ENCODE results near the gene LNX2.

The LNX2 gene

DNA sequence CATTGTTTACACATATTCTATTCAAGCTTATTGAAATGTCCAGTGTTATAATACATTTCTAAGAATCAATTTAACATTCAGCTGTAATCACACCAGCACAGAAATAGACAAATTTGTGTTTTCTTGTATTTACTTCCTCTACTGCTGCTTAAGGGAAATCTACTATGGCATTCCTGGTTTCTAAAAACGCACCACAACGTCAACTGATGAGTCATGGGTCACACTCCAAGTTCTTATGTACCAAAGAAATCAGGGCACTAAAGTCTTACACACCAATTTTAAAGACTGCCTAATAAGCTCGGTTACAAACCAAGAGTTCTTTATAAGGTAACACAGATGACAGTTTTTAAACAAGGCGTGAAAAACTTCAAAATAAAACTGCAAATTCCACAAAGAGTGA, 13.2 kb downstream of the LNX2 start:
- no peak for DNase-seq (ENCODE audit: low read depth)

DNA sequence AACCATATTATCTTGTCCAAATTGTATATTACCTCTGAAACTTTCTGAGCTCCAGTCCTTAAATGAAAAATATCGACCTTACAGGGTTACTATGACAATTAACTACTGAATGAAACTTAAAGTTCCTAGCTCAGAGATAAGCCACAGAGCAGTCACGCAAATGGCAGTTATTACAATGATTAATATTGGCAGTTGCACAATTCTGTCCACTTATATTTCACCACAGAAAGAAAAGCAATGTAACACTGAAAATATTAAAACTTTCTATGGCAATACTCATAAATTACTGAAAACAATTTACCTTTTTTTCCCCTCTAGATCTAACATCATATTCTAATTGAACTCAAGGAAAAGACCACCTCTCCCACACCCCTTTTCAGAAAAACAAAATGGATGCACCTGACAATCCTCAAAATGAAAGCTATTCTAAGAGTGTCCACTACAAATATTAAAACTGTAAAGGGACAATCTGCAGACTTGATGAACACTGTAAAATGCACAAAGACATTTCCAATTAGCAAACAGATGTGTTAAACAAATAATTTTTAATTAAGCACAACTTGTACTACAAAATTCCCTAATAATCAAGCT, 14.6 kb downstream of the LNX2 start:
- DNase-seq (ENCODE audit: low read depth), result no peak

DNA sequence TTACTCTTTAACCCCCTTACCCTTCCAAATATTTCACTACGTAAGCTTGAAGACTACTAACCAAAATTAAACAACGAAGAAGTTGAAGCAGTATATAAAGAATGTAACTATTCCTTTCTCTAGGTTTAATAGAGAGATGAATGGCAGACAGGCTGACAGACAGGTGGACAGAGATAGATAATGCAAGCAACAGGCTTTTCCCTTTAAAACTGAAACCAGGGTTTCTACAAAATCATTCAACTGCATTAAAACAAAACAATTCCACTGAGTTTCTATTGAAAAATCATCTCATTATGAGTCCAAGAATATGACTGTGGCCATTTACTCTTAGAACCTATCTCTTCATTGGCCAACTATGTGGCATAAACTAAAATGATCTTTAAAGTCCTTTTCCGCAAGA, 15.2 kb downstream of the LNX2 start:
- DNase-seq (ENCODE audit: low read depth), result no peak

DNA sequence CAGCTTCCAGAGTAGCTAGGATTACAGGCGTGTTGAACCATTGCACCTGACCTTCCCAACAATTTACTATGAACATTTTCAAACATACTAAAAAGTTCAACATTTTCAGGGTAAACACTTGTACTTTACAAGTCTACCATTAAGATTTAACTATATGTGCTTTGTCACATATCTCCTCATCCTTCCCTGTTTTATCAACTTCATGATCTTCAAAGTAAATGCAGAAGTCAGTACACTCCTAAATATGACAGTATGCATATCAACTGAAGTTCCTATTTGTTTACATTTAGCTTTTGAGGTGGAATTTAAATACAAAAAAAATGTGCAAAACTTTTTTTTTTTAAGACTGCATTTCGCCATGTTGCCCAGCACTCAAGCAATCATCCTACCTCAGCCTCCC, 18.5 kb downstream of the LNX2 start:
- DNase-seq (ENCODE audit: low read depth), result no peak

DNA sequence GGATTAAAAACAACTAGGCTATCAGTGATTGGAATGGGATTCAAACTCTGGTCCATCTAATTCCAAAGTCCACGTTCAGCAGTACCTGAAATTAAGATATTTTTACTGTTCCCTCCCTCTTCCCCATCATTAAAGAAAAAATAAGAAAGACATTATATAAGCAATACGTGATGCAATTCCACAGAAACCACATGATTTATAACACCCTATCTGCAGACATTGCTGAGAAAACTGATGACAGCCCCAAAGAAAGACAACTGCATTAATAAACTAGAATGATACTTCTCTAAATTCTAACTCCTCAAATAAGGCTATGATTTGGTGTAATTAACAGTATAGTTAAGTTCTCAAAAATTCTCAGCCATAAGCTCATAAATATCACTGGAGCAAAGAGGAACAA, 19.1 kb downstream of the LNX2 start:
- no peak for DNase-seq (ENCODE audit: low read depth)

DNA sequence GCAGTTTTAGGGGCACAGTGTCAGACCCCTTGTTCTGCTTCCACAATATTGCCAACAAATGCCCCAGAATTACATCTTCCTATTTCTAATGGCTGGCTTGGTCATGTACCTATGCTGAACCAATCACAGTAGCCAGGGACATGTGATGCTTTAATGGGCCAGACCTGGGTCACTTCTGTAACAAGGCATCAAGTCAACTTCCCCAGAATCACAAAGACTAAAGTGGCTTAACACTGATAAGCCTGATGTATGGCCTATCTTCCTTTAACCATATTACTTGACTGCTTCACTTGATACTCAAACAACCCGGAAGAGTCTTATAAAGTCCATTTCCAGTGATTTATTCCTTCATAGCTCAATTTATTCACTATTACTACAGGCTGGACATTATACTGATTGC, 19.6 kb downstream of the LNX2 start:
- DNase-seq (ENCODE audit: low read depth), result no peak

DNA sequence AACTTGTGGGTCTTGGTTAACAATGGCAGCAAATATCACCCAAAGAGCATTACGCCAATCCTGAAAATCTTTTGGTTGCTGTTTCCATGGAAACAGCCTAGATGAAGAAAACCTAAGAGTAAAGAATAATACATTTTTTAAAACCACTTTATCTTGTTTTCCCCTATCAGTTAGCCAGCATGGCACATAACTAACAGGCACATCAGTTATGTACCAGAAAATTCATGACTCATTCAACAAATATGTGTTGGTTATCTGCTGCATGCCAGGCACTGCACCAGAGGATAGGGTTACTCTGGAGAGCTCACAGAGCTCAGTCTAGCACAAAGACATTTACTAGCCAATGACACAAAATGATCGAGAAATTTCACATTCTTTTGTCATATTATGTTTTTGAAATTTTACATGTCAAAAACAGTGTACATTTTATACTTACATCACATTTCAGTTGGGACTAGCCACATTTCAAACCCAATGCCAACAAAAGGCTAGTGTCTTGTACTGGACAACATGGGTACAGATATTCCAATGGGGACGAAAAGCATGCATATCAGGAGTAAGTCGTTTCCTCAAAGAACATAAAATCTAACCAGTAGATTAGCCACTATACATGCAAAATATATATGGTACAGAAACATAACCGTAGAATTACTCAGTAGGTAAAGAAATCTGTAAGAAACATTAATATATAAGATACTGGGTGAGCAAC, 20.3 kb downstream of the LNX2 start:
- DNase-seq (ENCODE audit: low read depth), result no peak

DNA sequence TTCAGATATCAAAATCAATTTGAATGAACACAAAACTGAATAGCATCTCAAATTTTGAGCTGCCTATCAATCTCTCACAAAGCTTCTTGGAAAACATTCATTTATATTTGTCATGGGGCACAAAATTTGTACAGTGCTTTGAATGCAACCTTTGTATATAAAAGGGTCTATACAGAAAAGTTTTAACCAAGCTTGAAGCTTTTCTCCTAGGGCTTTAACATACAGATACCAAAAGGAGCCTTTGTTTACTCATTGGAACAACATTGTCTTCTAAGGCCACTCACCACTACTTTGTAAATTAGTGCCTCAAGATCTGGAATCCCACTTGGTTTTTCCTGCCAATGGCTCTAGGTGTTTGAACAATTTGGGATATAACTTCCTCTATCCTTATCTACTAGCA, 21.2 kb downstream of the LNX2 start:
- DNase-seq (ENCODE audit: low read depth), result no peak

DNA sequence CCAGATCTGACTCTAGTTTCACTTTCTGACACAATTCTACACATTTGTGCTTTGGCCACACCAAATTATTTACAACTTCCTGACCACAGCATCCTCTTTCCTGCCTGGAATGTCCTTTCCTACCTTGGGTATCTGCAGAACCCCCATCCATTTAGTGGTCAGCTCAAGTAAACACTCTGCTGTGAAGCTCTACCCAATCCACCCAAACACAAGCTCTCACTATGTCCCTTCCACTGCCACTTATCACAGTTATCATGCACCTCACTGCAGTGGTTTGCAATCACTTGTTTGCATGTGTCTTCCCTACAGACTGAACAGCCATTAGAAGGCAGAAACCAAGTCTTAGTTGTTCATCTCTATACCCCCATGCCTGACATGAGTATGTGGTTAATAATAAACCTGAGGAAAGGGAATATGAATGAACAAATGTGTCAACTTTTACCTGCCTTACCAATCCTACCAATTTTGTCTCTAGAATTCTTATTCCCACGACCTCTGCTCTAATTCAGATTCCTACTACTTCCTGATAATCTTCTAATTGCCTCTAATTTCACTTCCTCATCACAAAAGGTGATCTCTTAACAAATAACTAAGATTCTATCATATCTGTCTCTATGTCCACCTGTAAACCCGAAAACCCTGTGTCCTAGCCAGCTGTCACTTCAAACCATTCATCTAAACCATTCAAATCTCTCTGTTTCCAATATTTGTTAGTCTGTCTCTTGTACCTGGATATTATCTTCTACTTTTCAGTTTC, 25.1 kb downstream of the LNX2 start:
- no peak for DNase-seq (ENCODE audit: low read depth)

DNA sequence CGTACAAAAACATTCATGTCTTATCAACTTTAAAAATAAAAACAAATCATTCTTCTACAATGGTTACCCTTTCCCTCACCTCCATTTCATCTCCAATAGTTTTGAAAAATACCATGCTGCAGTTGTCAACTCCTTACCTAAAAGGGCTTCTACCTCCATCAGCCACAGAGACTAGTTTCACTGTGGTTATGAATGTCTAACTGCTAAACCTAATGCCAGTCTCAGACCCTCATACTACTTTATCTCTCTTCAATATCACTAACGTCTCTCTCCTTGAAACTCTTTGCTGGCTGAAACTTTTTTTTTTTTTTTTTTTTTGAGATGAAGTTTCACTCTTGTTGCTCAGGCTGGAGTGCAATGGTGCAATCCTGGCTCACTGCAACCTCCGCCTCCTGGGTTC, 27.1 kb downstream of the LNX2 start:
- DNase-seq (ENCODE audit: low read depth), result no peak

DNA sequence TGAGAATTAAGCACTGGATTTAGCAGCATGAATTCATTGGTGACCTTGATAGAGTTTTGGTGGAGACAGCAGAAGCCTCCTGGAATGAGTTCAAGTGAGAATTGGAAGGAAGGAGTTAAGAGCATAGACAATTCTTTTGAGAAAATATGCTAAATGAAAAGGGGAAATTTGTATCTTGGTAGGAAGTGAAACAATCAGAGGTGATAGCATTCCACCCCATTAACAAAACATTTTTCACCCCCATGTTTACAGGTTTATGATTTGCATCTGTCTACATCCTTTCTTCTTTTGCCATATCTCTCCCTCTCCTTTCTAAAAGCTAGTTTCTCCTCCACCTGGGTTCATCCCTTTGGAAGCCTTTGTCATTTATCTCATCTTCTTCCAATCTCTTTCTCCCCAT, 27.5 kb downstream of the LNX2 start:
- no peak for DNase-seq (ENCODE audit: low read depth)

DNA sequence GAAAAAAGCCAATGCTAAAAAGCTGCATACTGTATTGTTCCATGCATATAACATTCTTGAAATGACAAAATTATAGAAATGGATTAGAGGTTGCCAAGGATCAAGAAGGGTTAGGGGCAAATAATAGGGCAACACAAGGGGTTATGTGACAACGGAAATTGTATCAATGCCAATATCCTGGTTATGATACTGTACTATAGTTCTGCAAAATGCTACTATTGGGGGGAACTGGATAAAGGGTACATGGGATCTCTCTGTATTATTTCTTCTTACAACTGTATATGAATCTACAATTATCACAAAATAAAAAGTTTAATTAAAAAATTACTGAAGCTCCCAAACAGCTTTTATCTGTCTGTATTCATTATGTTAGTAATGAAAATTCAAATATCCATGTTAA, 31.9 kb downstream of the LNX2 start:
- DNase-seq (ENCODE audit: low read depth), result no peak

DNA sequence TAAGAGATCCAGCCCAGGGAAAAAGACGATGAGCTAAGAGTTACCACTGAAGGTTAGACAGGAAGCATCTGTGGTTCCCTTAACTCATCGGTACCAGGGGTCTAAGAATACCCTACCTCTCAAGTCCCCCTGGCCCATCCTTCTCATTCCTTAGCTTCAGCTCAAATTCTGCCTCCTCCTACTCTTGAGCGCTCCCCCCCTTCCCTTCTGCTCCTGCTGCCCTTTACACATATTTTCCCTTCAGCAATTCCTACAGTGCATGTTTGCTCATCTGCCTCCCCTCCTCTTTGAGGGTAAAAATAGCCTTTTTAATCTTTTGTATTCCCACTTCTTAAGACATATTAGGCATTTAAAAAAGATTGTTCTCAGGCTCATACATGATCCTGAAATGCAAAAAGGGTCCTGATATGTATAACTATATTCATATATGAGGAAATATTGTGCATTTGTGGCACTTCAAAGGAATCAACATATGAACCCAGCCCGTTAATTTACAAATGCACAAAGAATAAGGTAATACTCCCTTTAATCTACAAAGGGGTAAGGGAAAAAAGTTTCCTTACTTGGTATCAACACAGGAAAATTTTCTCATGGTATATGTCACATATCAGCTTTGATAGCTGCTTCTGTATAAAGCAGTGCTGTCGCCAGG, 33.1 kb downstream of the LNX2 start:
- no peak for DNase-seq (ENCODE audit: low read depth)

DNA sequence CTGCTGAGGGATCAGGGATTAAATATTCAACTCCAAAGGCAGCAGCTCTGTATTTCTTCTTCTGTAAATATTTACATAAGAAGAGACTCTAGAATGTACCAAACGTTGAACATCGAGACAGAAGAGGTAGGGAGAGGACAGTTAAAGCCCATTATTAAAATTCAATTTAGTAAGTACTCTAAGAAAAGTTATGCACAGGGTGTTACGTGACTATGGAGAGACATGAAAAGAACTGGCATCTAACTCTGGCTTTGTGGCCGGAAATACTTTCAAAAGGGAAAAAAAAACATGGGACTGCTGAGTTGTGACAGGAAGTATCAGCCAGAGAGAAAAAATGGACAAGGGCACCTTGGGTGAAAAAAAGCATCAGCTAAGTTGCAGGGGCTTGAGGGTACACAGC, 36.7 kb downstream of the LNX2 start:
- DNase-seq (ENCODE audit: low read depth), result no peak

DNA sequence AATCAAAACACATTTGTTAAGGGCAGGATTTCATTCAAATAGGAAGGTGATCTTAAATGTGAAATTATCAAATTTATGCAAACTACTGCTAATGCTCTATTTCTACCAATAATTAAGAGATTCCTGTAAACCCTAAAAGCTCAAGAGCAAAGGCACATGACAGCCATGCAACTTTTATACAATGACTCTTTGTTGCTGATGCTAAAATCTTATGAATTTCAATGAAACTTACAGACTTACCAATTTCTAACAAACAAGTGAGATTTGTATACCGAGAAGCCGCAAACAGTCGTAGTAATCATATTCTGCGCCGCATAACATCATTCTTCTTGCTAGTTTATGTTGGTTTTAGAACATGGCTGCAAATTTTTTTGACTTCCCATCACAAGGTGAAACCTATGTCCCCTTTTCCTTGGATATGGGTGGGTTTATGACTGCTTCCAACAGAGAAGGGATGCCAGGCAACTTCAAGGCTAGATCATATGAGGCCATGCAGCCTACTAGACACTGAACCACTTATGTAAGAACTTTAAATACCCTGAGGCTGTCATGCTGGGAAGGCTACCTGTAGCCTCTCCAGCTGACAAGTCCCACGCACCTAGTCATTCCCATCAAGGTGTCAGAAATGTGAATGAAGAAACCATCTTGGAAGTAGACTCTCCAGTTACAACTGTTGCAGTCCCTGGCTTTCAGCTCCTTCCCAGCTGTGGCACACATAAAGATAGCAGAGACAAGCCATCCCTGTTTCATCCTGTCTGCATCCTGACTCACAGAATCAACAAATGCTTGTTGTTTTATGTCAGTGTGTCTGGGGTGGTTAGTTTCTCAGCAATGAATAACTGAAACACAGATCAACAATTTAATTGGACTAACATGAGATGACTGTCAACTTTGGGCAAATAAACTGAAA, 42.0 kb downstream of the LNX2 start:
- no peak for DNase-seq (ENCODE audit: low read depth)

DNA sequence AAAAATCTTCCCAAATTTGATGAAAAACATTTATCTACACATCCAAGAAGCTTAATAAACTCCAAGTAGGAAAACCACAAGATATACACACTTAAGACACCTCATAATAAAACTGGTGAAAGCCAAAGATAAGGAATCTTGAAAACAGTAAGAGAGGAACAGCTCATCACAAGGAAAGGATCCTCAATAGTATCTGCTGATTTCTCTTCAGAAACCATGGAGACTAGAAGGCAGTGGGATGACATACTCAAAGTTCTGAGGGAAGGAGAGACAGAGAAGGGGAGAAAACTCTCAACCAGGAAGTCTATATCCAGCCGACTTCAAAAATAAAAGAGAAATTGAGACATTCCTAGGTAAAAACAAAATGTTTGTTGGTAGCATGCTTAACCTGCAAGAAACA, 45.7 kb downstream of the LNX2 start:
- DNase-seq (ENCODE audit: low read depth), result no peak

DNA sequence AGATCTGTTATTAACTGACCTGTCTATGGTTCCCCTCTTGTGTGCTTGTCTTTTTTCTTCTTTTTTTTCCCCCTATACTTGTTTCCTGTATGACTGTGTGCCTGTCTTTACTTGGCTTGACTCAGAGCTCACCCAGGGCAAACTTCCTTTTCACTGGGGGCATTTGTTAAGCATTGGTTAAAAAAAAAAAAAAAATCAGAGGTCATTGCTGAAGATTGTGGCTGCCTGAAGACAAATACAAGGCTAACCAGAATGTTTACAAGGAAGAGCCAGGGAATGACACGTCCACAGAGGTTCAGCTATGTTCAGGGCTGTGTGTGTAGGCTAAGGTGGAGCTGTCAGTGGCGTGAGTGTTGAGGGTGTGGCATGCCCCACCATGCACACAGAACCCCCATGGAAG, 47.1 kb downstream of the LNX2 start:
- no peak for DNase-seq (ENCODE audit: low read depth)

DNA sequence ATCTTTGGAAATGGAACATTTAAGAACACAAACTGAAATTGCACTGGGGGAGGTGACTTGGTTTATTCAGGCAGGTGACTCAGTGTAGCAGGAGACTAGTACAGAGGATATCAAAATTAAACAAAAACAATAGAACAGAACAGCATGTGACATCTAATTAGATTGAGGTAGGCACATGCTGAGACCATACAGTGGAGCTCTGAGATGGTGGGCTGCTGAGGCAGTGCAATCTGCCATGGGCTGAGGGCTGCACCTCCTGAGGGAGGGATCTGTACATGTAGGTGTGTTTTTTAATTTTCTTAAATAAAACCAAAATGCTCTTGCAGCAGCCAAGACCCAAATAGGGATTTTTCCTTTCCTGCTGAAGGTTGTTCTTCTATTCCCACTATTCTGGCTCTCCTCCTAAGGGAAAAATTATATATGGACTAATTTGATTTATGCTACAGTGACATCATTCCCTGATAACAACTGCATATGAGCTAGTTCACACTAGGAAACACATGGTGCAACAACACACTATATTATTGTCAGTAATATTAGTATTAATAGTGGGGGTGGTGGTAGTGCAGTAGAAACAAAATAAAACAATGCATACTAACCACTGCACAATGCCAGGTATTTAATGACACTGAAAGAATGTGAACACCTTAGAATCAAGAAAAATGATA, 48.0 kb downstream of the LNX2 start:
- DNase-seq (ENCODE audit: low read depth), result no peak

DNA sequence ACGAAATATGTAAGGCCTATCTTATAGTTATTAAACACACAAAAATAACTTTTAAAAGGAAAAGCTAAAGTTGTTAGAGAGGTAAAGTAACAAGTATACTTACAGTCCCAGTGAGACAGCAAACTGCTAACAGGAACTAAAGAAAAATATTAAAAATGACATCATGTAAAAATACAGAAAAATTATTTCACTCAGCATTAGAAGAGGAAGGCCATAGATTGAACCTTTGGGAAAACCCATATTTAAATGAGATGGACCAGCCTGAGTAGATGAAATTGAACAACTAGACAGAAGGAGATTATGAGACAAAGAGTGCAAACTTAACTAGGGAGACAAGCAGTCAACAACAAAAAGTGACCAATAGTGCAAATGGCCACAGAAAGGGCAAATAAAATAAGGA, 49.4 kb downstream of the LNX2 start:
- DNase-seq (ENCODE audit: low read depth), result no peak

DNA sequence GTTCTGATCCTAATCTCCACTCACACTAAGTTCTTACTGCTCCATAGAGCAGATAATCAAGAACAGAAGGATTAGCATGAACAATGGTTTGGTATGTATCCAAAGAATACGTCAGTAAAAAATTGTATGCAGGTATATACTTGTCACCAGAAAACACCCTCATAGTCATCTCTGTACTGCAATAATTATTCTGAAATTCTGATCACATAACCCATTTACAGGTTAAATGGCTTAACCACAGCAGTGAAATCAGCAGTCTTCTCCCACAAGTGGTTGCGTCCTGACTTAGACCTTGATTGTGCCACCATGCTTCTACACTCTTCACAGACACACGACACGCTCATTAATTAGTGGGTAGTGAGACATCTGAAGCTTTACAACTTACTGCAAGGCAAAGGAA, 50.9 kb downstream of the LNX2 start:
- DNase-seq (ENCODE audit: low read depth), result no peak

DNA sequence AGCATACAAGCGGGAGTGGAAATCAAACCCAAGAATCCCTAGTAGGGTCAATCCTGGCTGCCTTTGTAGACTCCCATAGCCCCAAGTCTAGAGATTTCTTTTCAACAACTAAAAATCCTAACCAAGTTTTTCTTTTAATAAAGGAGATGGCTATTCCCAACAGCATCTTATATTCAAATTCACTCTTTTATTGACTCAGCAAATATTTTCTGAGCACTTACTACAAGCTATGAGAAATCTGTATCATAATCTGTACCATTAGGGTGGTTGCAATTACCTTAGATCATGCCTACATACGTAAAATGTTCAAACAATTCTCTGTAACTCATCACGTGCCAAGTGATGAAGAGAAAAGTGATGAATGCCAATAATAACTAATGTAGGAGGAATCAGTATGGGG, 54.5 kb downstream of the LNX2 start:
- DNase-seq (ENCODE audit: low read depth), result no peak

Data from T follicular helper cell (primary cell).